ENCODE data around the gene TECRL.

DNA sequence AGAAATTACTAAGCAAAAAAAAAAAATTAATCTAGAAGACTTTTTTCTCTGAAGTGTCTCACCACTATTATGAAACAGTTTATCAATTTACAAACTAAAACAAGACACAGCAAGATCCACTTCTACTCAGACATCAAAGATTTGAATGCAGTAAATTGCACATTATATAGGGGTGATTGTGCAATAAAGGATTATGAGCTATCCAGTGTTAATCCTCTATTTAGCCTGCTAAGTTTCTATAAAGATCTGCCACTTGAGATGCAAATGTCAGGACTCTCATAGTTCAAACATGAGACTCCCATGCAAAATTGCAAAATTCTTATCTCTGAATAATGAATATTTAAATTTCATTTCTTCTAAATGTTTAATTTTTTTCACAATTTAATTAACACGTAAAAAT, 2.2 kb downstream of the TECRL start:
- TF ChIP-seq, protein P1, sequence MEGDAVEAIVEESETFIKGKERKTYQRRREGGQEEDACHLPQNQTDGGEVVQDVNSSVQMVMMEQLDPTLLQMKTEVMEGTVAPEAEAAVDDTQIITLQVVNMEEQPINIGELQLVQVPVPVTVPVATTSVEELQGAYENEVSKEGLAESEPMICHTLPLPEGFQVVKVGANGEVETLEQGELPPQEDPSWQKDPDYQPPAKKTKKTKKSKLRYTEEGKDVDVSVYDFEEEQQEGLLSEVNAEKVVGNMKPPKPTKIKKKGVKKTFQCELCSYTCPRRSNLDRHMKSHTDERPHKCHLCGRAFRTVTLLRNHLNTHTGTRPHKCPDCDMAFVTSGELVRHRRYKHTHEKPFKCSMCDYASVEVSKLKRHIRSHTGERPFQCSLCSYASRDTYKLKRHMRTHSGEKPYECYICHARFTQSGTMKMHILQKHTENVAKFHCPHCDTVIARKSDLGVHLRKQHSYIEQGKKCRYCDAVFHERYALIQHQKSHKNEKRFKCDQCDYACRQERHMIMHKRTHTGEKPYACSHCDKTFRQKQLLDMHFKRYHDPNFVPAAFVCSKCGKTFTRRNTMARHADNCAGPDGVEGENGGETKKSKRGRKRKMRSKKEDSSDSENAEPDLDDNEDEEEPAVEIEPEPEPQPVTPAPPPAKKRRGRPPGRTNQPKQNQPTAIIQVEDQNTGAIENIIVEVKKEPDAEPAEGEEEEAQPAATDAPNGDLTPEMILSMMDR (conservative IDR thresholded peaks at IDR 0.05 in 1 of 2, IDR thresholded peaks at IDR 0.05 in 1 of 2; ENCODE audit: low read depth in 1 of 2, low read length in 2 of 2), result no peak
- TF ChIP-seq EZH2 (IDR thresholded peaks at IDR 0.05; ENCODE audit: low read length, missing control alignments), result no peak
